HepG2 (cell line): ENCODE measurements around the gene EMILIN3. TPM values are rescaled to one million over a fixed set of nuclear protein-coding genes. Genes with fewer than 3 reads are reported as not detected.

ENCODE experiments used
- ATAC-seq: fragments of 200-7000 bp; cut with Tn5 transposase; 3 replicates; pipeline ENCODE4 v1.9.1; 2020; ENCODE audit warnings: mild to moderate bottlenecking, moderate library complexity
- BruUV-seq: library from RNA; stranded (reverse); fragments of 400-500 nt; replicated peaks from 2 replicates; lab custom pipeline; 2021; lab: Mats Ljungman, UMichigan
- CTCF ChIA-PET: fragments of 300-600 bp; formaldehyde crosslinking; extraction: SDS; loops from one replicate; lab custom pipeline; 2021; ENCODE audit warnings: low total read pairs, inconsistent platforms, low intra/inter-chr PET ratio; lab: Yijun Ruan, JAX
- POLR2A ChIA-PET: fragments of 350-600 bp; sonication (Branson Sonifier 250); formaldehyde crosslinking; loops from one replicate; lab custom pipeline; 2020; ENCODE audit warnings: antibody characterized with exemption, inconsistent platforms; lab: Yijun Ruan, JAX
- DNase-seq: peaks from one replicate; pipeline ENCODE4 v3.0.0-alpha.2; 2015; ENCODE audit warnings: low spot score
- FAIRE-seq: peaks from 3 replicates; lab custom pipeline; 2011; peaks lifted over from hg19 to GRCh38; lab: Jason Lieb, UNC
- H2AFZ ChIP-seq: one replicate; pipeline ENCODE4 v1.6.1; 2011; ENCODE audit warnings: low read length, inconsistent platforms
- H3K27ac ChIP-seq: fragments of 300-600 bp; 3 replicates; pipeline ENCODE4 v1.8.0; 2011; ENCODE audit warnings: mixed run types, mild to moderate bottlenecking, mixed read lengths, low read length, inconsistent platforms; ENCODE audit not compliant: insufficient read depth; ENCODE audit errors: extremely low read length
- H3K27me3 ChIP-seq, 2 experiments: fragments of 200-600 bp in 1 of 2; 2 replicates in 1 of 2; 3 replicates in 1 of 2; pipeline versions ENCODE4 v1.6.0 to v1.8.0; 2011; ENCODE audit warnings: low read length in 2 of 2, mild to moderate bottlenecking in 2 of 2, moderate library complexity in 2 of 2, inconsistent platforms in 1 of 2; ENCODE audit not compliant: insufficient read depth in 2 of 2, control insufficient read depth in 1 of 2
- H3K36me3 ChIP-seq, 2 experiments: fragments of 200-600 bp in 1 of 2; replicated peaks in 1 of 2; 2 replicates in 1 of 2; 3 replicates in 1 of 2; pipeline versions ENCODE4 v1.5.1 to v1.8.0; 2011; ENCODE audit warnings: low read length in 2 of 2, inconsistent platforms in 1 of 2; ENCODE audit not compliant: insufficient read depth in 2 of 2, control insufficient read depth in 1 of 2
- H3K4me1 ChIP-seq: 2 replicates; pipeline ENCODE4 v1.5.1; 2012; ENCODE audit warnings: low read length, inconsistent platforms; ENCODE audit not compliant: insufficient read depth
- H3K4me2 ChIP-seq: 2 replicates; pipeline ENCODE4 v1.6.0; 2011; ENCODE audit warnings: low read depth, low read length, inconsistent platforms
- H3K4me3 ChIP-seq, 3 experiments: fragments of 200-600 bp in 1 of 3; sonication (generic), shearing (Covaris generic) in 1 of 3; replicated peaks in 1 of 3; 2 replicates each; pipeline ENCODE4 v1.5.1; 2011 to 2016; ENCODE audit warnings: low read length in 3 of 3, inconsistent platforms in 2 of 3, low read depth in 2 of 3, mild to moderate bottlenecking in 2 of 3, control low read depth in 1 of 3, mixed read lengths in 1 of 3; ENCODE audit not compliant: insufficient read depth in 1 of 3
- H3K79me2 ChIP-seq: one replicate; pipeline ENCODE4 v1.6.1; 2011; ENCODE audit warnings: low read length, inconsistent platforms; ENCODE audit not compliant: insufficient read depth
- H3K9ac ChIP-seq: 2 replicates; pipeline ENCODE4 v1.6.0; 2011; ENCODE audit warnings: mild to moderate bottlenecking, low read depth, low read length, inconsistent platforms; ENCODE audit not compliant: insufficient read depth
- H3K9me3 ChIP-seq: 2 replicates; pipeline ENCODE4 v1.5.1; 2012; ENCODE audit warnings: mild to moderate bottlenecking, low read length
- H4K20me1 ChIP-seq: 2 replicates; pipeline ENCODE4 v1.6.0; 2011; ENCODE audit warnings: inconsistent platforms, mild to moderate bottlenecking, low read length, moderate library complexity; ENCODE audit not compliant: insufficient read depth
- ETV6 ChIP-seq: sonication (generic); formaldehyde crosslinking; conservative IDR thresholded peaks from 2 replicates; pipeline ENCODE4 v1.4.0; 2020; ENCODE audit warnings: missing genetic modification reagents
- PITX1 ChIP-seq: sonication (generic); formaldehyde crosslinking; IDR thresholded peaks from 2 replicates; pipeline ENCODE4 v1.5.1; 2020; ENCODE audit warnings: mild to moderate bottlenecking, missing genetic modification reagents
- SIN3A ChIP-seq: IDR thresholded peaks from 2 replicates; pipeline ENCODE4 v1.6.1; 2011; ENCODE audit warnings: low read depth, mild to moderate bottlenecking, control low read depth, low read length, borderline replicate concordance
- TCF12 ChIP-seq, 2 experiments: fragments of 450-650 bp in 1 of 2; sonication (generic) in 1 of 2; formaldehyde crosslinking in 1 of 2; IDR thresholded peaks; 2 replicates each; pipeline versions ENCODE4 v1.6.1 to v1.8.0; 2017 to 2022; ENCODE audit warnings: antibody characterized with exemption in 1 of 2, mild to moderate bottlenecking in 1 of 2, missing genetic modification reagents in 1 of 2, moderate library complexity in 1 of 2
- ZNF225 ChIP-seq: sonication (generic); formaldehyde crosslinking; IDR thresholded peaks from 2 replicates; pipeline ENCODE4 v1.4.0; 2020; ENCODE audit warnings: mild to moderate bottlenecking, missing genetic modification reagents
- ZSCAN29 ChIP-seq: sonication (generic); formaldehyde crosslinking; conservative IDR thresholded peaks from 2 replicates; pipeline ENCODE4 v1.4.0; 2020; ENCODE audit warnings: mild to moderate bottlenecking, missing genetic modification reagents
- WGBS: methylation state at CpG from one replicate; pipeline ENCODE4 v1.1.6; 2017; ENCODE audit warnings: low lambda C conversion rate; 5-methylcytosine and 5-hydroxymethylcytosine counted together
- in situ Hi-C: cut with HindIII; loops from 2 replicates; pipeline ENCODE4 v1.10.0; 2017; ENCODE audit warnings: low pct_unique_long_range_greater_than_20kb; ENCODE audit not compliant: extremely low pct_ligation_motif_present
- intact Hi-C: fragments of 100-400 bp; cut with micrococcal nuclease; formaldehyde crosslinking; loops from one replicate; pipeline ENCODE4 v1.10.0; 2022; ENCODE audit not compliant: unreplicated experiment
- polyA plus RNA-seq, 8 experiments: library from polyadenylated mRNA; depleted of rRNA in 3 of 8; stranded (reverse) in 7 of 8; unstranded in 1 of 8; fragments of >200 nt; fragmentation: Illumina TruSeq in 4 of 8; extraction: Trizol in 4 of 8; gene quantifications; 2 replicates each; pipeline versions ENCODE4 v1.2.1 to v1.2.3, GENCODE V29; 2011 to 2016; ENCODE audit warnings: low read depth in 4 of 8, missing spikeins in 1 of 8, mixed read lengths in 1 of 8; ENCODE audit not compliant: insufficient read depth in 1 of 8
- total RNA-seq, 5 experiments: library from RNA; depleted of rRNA; stranded (reverse); fragments of >200 nt; fragmentation: Illumina TruSeq; extraction: Trizol; gene quantifications; 2 replicates each; pipeline ENCODE4 v1.2.3, GENCODE V29; 2016; ENCODE audit warnings: low read depth in 1 of 5
- TF ChIP-seq, protein P1 (sequence below): sonication (generic); formaldehyde crosslinking; IDR thresholded peaks from 2 replicates; pipeline ENCODE4 v1.4.0; 2020; ENCODE audit warnings: low read depth, mild to moderate bottlenecking, missing genetic modification reagents
- TF ChIP-seq, protein P2 (sequence below): sonication (generic); formaldehyde crosslinking; IDR thresholded peaks from 2 replicates; pipeline ENCODE4 v1.4.0; 2020; ENCODE audit warnings: mild to moderate bottlenecking, missing genetic modification reagents

EMILIN3 gene
- total and polyA plus RNA-seq, 2 of the 13 experiments (the other 11 are each of a cell fraction or from before 2014, with no cell fraction given) = 0.25 to 0.29 TPM

DNA sequence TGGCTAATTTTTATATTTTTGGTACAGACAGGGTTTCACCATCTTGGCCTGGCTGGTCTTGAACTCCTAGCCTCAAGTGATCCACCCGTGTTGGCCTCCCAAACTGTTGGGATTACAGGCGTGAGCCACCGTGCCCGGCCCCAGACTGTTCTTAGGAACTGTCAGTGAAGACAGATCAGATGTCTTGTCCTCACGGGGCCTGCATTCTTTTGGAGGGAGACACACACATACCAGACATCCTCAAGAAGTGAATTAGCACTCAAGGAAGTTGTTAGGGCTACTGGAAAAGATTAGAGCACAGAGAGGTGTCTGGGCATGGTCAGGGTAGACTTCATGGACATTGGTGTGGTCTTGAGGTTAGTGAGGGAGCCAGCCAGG lies 36.3 kb downstream of the EMILIN3 start:
- Histone ChIP-seq H3K9me3 (no peaks in the 10 kb centered on the region), H3K27me3 (peaks cover 4 to 35% of the 10 kb centered on the region in 2 experiments; a peak in 4 of 5 replicates), H3K79me2 (no peaks in the 10 kb centered on the region), H4K20me1 (no peaks in the 10 kb centered on the region), H3K4me1 (peaks cover 19% of the 10 kb centered on the region), H3K4me3 (no peak overlapping the region), H3K36me3 (no peaks in the 10 kb centered on the region), H2AFZ (no peak overlapping the region), H3K4me2 (no peak overlapping the region), H3K27ac (no peak overlapping the region), H3K9ac (no peak overlapping the region)
- TF ChIP-seq, protein P1, sequence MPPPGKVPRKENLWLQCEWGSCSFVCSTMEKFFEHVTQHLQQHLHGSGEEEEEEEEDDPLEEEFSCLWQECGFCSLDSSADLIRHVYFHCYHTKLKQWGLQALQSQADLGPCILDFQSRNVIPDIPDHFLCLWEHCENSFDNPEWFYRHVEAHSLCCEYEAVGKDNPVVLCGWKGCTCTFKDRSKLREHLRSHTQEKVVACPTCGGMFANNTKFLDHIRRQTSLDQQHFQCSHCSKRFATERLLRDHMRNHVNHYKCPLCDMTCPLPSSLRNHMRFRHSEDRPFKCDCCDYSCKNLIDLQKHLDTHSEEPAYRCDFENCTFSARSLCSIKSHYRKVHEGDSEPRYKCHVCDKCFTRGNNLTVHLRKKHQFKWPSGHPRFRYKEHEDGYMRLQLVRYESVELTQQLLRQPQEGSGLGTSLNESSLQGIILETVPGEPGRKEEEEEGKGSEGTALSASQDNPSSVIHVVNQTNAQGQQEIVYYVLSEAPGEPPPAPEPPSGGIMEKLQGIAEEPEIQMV (CRISPR knock-in tag) = no peak
- TF ChIP-seq ZSCAN29 (no peak), PITX1 (CRISPR knock-in tag) (no peak), ZNF225 (CRISPR knock-in tag) (no peak), ETV6 (CRISPR knock-in tag) (no peak), SIN3A (no peak), TCF12 (IDR thresholded peaks at IDR 0.05) (no peak), TCF12 (CRISPR knock-in tag; IDR thresholded peaks at IDR 0.05) (no peak)
- TF ChIP-seq, protein P2, sequence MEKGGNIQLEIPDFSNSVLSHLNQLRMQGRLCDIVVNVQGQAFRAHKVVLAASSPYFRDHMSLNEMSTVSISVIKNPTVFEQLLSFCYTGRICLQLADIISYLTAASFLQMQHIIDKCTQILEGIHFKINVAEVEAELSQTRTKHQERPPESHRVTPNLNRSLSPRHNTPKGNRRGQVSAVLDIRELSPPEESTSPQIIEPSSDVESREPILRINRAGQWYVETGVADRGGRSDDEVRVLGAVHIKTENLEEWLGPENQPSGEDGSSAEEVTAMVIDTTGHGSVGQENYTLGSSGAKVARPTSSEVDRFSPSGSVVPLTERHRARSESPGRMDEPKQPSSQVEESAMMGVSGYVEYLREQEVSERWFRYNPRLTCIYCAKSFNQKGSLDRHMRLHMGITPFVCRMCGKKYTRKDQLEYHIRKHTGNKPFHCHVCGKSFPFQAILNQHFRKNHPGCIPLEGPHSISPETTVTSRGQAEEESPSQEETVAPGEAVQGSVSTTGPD (CRISPR knock-in tag) = no peak
- no peak for DNase-seq
- ChIA-PET CTCF (no interaction called here), POLR2A (no interaction called here)
- no peak for FAIRE-seq
- no TSS peak for BruUV-seq
- 52% methylated on average over 5 of the region's 5 CpGs for WGBS
- in situ Hi-C loops = loop anchor here (10.0 kb wide), 2 partner anchors 86 to 196 kb away; partner anchors contain the start of gene PLCG1
- no peak for ATAC-seq
- intact Hi-C loops = no loop called here
